ENCODE results near the gene RFXANK.

DNA sequence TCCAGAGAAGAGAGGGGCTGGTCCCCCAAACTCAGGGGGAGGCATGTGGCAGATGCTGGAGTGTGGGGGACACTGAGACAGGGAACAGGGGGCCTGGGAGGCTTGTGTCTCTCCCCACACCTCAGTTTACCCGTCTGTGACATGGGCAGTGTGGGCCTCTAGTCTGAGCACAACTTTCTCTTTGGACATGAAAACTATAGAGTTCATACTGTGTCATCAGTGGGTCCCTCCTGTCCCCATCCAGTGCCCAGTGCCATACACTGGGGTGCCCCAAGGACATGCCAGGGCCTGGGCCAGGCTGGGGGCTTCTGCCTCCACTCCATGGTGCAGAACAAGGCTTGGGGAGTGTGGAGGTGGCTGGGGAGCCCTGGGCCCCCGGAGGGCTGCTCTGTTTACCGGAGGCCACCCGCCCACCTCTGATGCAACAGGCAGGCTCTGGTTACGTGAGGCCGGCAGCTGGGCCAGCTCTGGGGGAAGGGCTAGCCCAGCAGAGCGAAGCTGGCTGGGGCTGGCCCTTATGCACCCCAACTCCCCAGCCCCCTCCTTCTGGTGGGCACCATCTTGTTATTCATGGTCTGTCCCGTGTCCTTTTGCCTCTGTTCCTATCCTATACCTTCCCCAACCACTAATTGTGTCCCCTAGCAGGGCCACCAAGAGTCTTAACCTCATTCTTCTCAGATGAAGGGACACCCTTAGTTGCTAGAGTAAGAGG is 20.1 kb upstream of the RFXANK start:
- TF ChIP-seq, protein P1, sequence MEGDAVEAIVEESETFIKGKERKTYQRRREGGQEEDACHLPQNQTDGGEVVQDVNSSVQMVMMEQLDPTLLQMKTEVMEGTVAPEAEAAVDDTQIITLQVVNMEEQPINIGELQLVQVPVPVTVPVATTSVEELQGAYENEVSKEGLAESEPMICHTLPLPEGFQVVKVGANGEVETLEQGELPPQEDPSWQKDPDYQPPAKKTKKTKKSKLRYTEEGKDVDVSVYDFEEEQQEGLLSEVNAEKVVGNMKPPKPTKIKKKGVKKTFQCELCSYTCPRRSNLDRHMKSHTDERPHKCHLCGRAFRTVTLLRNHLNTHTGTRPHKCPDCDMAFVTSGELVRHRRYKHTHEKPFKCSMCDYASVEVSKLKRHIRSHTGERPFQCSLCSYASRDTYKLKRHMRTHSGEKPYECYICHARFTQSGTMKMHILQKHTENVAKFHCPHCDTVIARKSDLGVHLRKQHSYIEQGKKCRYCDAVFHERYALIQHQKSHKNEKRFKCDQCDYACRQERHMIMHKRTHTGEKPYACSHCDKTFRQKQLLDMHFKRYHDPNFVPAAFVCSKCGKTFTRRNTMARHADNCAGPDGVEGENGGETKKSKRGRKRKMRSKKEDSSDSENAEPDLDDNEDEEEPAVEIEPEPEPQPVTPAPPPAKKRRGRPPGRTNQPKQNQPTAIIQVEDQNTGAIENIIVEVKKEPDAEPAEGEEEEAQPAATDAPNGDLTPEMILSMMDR (IDR thresholded peaks at IDR 0.05; ENCODE audit: poor library complexity) = no peak
- no peak for TF ChIP-seq EZH2 (IDR thresholded peaks at IDR 0.05; ENCODE audit: borderline replicate concordance)
- no peak for TF ChIP-seq EZH2phosphoT487 (IDR thresholded peaks at IDR 0.05; ENCODE audit: low read depth, severe bottlenecking, unreplicated experiment)
